Measurements from ENCODE around the gene TLE2. TPM values are rescaled to one million over a fixed set of nuclear protein-coding genes. Genes with fewer than 3 reads are reported as not detected.

The TLE2 gene
- total RNA-seq, 1 donor = 1.7 TPM

DNA sequence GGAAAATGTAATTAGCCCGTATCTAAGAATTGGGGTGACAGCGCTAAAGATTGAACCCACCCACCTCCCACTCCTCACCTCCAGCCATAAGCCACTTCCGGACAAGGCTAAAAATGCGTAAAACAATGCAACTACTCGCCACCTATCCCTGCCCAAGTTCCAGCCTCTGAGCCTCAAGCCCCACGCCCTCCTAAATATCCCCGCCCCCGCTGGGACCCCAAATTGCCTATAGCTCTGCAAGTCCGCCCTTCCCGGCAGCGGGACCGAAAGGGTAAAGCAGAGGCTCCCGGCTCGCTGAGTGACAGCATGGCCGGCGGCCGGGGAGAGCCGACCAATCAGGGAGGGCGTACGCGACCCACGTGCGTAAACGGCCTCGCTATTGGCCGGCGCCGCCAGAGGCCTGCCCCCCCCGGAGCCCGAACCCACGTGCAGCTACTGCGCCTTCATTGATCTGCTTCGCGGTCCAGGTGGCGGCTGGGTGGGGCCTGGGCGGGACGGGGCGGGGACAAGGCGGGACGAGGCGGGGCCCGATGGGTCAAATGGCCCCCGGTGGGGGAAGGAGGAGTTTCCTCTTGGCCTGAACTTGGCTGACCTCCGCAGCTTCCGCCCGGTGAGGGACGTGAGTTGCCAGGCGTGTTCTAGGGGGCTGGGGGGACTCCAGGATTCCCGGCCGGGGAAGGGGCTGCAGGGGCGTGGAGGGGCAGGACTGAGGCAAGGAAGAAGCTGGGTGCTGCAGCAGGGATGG, 51.9 kb downstream of the TLE2 start, which contains the start of gene TLE6:
Gene TLE6, plus strand, starts transcription at position 564 of the 745 bp plus-strand sequence. CDS start 670 bp downstream, outside the sequence.
- peak within 1 kb of the TSS; percentile 61 for H3K4me3 ChIP-seq (ENCODE audit: low read depth, low read length)
- peak; percentile 96 for DNase-seq (ENCODE audit: low read depth)
- TF ChIP-seq, protein P1, sequence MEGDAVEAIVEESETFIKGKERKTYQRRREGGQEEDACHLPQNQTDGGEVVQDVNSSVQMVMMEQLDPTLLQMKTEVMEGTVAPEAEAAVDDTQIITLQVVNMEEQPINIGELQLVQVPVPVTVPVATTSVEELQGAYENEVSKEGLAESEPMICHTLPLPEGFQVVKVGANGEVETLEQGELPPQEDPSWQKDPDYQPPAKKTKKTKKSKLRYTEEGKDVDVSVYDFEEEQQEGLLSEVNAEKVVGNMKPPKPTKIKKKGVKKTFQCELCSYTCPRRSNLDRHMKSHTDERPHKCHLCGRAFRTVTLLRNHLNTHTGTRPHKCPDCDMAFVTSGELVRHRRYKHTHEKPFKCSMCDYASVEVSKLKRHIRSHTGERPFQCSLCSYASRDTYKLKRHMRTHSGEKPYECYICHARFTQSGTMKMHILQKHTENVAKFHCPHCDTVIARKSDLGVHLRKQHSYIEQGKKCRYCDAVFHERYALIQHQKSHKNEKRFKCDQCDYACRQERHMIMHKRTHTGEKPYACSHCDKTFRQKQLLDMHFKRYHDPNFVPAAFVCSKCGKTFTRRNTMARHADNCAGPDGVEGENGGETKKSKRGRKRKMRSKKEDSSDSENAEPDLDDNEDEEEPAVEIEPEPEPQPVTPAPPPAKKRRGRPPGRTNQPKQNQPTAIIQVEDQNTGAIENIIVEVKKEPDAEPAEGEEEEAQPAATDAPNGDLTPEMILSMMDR (IDR thresholded peaks at IDR 0.05; ENCODE audit: insufficient read depth, low read depth, low read length) = no peak

DNA sequence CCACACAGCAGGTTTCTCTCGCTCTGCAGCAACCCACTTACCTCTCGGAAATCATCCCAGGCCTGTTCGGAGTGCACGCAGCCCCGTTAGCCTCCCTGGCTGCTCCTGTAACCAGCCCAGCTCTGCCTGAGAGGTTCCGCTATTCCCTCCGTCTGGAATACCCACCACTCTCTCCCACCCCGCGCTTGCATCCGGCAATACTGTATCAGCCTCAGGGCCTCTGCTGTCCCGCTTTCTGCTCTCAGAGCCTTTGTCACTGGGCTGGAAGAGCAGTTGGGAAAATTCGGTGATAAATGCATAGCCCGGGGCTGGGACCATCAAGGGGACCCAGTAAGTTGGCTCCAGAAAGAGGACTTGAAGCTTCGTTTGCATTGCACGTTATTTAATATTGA, 52.5 kb downstream of the TLE2 start:
- no peak for DNase-seq (ENCODE audit: low read depth)
- peak overlapping the region; percentile 61 for H3K4me3 ChIP-seq (ENCODE audit: low read depth, low read length)
- TF ChIP-seq, protein P1 (IDR thresholded peaks at IDR 0.05; ENCODE audit: insufficient read depth, low read depth, low read length) = no peak

DNA sequence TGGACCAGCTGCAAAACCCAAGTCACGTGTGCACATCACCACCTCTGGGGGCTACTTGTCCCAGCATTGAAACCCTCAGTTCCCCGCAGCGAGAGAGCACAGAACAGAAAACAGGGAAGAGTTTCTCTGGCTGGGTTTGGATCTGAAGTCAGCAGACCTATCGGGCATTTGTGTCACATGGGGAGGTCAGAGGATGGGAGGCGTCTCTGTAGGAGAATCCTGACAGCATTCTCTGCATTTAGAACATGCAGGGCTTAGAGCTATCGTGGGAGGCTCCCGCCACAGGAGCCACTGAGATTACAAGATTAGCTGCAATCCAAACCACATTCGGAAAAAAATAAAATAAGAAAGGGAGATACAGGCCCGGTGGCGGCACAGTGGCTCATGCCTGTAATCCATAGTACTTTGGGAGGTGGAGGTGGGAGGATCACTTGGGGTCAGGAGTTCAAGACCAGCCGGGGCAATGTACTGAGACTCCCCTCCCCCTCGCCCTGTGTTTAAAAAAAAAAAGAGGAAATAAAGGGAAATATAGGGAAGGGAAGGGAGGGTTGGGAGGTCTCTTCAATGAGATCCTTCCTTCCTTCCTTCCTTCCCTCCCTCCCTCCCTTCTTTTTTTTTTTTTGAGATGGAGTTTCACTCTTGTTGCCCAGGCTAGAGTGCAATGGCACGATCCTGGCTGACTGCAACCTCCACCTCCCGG, 54.6 kb downstream of the TLE2 start:
- no peak overlapping the region for H3K4me3 ChIP-seq (ENCODE audit: low read depth, low read length)
- peak; percentile 94 for DNase-seq (ENCODE audit: low read depth)
- TF ChIP-seq, protein P1 (IDR thresholded peaks at IDR 0.05; ENCODE audit: insufficient read depth, low read depth, low read length) = no peak

DNA sequence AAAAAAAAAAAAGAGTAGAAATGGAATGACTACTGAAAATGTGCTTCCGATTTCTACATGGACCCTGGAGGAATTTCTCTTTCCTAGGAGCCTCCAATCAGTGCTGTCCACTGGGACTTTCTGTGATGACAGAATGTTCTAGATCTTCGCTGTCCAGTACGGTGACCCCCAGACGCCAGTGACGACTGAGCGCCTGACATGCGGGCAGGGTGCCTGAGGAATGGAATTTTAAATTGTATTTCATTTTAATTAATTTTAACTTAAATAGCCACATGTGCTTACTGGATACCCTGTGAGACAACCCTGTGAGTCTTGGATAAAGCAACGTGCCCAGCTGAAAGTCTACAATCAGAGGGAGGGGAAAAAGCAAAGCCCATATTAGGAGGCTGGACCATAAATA, 55.9 kb downstream of the TLE2 start:
- TF ChIP-seq, protein P1 (IDR thresholded peaks at IDR 0.05; ENCODE audit: insufficient read depth, low read depth, low read length) = no peak
- no peak overlapping the region for H3K4me3 ChIP-seq (ENCODE audit: low read depth, low read length)
- DNase-seq (ENCODE audit: low read depth) = peak; percentile 76

DNA sequence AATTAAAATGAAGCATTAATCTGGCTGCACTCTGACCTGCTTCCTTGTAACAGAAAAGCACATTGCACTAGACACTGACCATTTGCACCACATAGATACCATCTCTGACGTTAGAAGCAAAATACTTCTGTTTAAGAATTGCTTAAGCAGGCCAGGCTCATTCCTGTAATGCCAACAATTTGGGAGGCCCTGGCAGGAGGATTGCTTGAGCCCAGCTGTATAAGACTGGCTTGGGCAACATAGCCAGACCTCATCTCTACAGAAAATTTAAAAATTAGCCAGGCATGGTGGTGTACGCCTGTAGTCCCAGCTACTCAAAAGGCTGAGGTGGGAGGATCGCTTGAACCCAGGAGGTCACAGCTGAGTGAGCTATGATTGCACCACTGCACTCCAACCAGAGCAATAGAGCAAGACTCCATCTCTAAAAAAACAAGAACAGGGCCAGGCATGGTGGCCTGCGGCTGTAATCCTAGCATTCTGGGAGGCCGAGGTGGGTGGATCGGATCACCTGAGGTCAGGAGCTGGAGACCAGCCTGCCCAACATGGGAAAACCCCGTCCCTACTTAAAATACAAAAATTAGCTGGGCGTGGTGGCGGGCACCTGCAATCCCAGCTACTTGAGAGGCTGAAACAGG, 58.8 kb downstream of the TLE2 start:
- peak; percentile 95 for DNase-seq (ENCODE audit: low read depth)
- H3K4me3 ChIP-seq (ENCODE audit: low read depth, low read length) = no peak overlapping the region

DNA sequence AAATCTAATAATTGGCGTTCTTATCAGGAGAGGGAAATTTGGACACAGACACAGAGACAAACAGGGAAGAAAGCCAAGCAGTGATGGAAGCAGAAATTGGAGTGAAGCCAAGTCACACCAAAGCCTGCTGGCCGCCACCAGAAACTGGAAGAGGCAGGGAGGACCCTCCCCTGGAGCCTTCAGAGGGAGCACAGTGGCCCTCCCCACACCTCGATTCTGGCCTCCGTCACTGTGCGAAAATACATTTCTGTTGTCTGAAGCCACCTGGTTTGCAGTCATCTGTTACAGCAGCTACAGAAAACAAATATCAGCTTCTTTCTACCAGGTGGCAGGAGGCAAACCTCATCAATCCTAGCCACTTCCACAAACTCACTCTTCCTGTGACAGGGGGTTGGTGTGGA, 60.0 kb downstream of the TLE2 start:
- peak; percentile 79 for DNase-seq (ENCODE audit: low read depth)
- TF ChIP-seq, protein P1 (IDR thresholded peaks at IDR 0.05; ENCODE audit: insufficient read depth, low read depth, low read length) = no peak

More for the DNA sequence above, 58.8 kb downstream of the TLE2 start:
- TF ChIP-seq, protein P1 (IDR thresholded peaks at IDR 0.05; ENCODE audit: insufficient read depth, low read depth, low read length) = no peak

More for the DNA sequence above, 60.0 kb downstream of the TLE2 start:
- no peak overlapping the region for H3K4me3 ChIP-seq (ENCODE audit: low read depth, low read length)

Data from fibroblast of villous mesenchyme (primary cell).